Astrocyte (in vitro differentiated cells and primary cell): ENCODE measurements around the gene IFITM10.

Experiments
- EZH2 ChIP-seq: IDR thresholded peaks from 2 replicates; pipeline ENCODE4 v1.6.1; 2012; ENCODE audit warnings: mild to moderate bottlenecking, low read length, inconsistent platforms; ENCODE audit not compliant: insufficient read depth
- TF ChIP-seq, protein P1 (sequence below): IDR thresholded peaks from 2 replicates; pipeline ENCODE4 v1.5.1; 2011; ENCODE audit warnings: low read depth, mild to moderate bottlenecking, inconsistent platforms, low read length, moderate library complexity; ENCODE audit not compliant: insufficient read depth

DNA sequence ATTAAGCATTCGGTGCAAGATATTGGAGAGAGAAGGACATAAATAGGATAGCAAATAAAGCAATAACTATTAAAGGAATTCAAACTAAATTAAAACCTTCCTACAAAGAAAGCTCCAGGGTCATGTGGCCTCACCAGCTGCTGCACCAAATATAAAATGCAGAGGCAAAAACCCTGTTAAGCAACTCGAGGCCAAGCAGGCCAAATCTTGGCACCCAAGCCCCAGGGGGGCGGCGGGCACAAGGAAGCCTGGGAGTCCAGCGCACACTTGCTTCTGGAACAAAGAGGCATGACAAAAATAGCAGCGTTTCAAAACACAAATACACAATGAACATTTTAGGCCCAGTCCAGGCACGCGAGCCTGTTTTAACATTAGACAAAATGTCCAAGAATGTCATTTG lies 32.6 kb downstream of the IFITM10 start:
- no peak for TF ChIP-seq EZH2
- TF ChIP-seq, protein P1, sequence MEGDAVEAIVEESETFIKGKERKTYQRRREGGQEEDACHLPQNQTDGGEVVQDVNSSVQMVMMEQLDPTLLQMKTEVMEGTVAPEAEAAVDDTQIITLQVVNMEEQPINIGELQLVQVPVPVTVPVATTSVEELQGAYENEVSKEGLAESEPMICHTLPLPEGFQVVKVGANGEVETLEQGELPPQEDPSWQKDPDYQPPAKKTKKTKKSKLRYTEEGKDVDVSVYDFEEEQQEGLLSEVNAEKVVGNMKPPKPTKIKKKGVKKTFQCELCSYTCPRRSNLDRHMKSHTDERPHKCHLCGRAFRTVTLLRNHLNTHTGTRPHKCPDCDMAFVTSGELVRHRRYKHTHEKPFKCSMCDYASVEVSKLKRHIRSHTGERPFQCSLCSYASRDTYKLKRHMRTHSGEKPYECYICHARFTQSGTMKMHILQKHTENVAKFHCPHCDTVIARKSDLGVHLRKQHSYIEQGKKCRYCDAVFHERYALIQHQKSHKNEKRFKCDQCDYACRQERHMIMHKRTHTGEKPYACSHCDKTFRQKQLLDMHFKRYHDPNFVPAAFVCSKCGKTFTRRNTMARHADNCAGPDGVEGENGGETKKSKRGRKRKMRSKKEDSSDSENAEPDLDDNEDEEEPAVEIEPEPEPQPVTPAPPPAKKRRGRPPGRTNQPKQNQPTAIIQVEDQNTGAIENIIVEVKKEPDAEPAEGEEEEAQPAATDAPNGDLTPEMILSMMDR: no peak
